WTC11 (cell line): ENCODE data around the gene CEMIP.

ENCODE experiments used
- NFYB ChIP-seq: sonication (generic); formaldehyde crosslinking; conservative IDR thresholded peaks from 2 replicates; pipeline ENCODE4 v1.8.0; 2022; ENCODE audit warnings: low read depth, missing genetic modification reagents
- TF ChIP-seq, protein P1 (sequence below): fragments of 250-450 bp; sonication (Bioruptor Pico); IDR thresholded peaks from 2 replicates; pipeline ENCODE4 v1.9.0; 2021; ENCODE audit warnings: mild to moderate bottlenecking

- TF ChIP-seq NFYB (CRISPR knock-in tag): no peak
- TF ChIP-seq, protein P1, sequence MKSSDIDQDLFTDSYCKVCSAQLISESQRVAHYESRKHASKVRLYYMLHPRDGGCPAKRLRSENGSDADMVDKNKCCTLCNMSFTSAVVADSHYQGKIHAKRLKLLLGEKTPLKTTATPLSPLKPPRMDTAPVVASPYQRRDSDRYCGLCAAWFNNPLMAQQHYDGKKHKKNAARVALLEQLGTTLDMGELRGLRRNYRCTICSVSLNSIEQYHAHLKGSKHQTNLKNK: no peak
Measured at GRCh38 chr15:80953001-80953952, 174.1 kb downstream of the CEMIP start.
